GM19193 (cell line): ENCODE measurements around the gene MAPK1IP1L.

ENCODE experiments used
- POLR2A ChIP-seq: IDR thresholded peaks from 4 replicates; pipeline ENCODE4 v1.6.1; 2011; ENCODE audit not compliant: insufficient read depth, insufficient read length; ENCODE audit errors: extremely low read depth

The MAPK1IP1L gene

GRCh38 chr14:55103971-55104954 lies 52.8 kb downstream of the MAPK1IP1L start:
- no peak for TF ChIP-seq POLR2A

- no peak for TF ChIP-seq POLR2A
These were observed 54.5 kb downstream of the MAPK1IP1L start for GRCh38 chr14:55105991-55106390.

DNA sequence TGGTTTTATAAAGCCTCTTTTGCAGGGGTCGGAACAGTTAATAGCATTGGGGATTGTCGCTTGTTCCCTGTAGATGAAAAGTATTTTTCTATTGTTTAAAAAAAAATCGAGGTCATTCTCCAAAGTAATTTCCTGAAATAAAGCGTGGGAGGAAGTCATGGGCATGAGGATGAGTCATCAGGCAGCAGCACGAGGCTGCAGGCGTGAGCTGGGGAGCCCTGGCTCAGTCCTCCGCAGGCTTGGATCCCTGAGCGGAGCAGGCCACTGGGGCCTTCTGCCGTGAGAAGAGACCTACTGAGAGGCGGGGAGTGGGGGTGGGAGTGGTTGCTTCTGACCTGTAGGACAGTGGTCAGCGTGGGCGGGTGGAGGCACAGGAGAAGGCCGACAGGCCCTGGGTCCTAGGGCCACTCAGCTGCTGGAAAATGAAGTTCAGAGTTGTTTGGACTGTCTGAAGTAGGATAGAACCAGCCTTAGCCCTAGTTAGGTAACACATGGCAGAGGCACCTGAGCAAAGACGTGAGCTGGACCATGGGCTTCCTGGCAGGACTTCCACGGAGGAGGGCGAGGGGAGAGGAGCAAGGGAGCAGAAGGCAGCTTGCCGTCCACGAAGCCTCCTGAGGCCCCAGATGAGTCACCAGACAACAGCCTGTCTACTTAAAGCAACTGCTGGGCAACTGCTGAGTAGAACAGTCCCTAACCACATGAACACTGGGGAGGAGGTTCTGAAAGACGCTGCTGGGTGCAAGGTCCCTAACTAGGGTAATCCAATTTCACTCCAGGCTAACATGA lies 56.5 kb downstream of the MAPK1IP1L start:
- no peak for TF ChIP-seq POLR2A

DNA sequence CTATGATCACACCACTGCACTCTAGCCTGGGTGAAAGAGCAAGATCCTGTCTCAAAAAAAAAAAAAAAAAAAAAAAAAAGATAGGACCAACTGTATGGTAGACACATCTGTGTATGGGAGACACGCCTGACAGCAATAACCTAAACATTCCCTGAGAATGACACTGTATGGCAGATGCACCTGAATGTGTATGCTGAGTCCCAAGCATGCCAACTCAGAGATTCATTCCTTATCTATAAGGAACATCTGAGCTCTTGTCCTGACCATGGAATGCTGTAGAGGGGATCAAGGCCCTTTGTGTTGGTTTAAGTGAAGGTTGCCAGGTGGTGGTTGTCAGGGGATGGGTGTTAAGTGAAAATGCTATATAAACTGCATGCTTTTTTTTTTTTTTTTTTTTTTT lies 58.4 kb downstream of the MAPK1IP1L start:
- no peak for TF ChIP-seq POLR2A

GRCh38 chr14:55111122-55111708 lies 59.8 kb downstream of the MAPK1IP1L start:
- no peak for TF ChIP-seq POLR2A

- TF ChIP-seq POLR2A: no peak
These were observed 63.3 kb downstream of the MAPK1IP1L start for GRCh38 chr14:55114720-55115119.

DNA sequence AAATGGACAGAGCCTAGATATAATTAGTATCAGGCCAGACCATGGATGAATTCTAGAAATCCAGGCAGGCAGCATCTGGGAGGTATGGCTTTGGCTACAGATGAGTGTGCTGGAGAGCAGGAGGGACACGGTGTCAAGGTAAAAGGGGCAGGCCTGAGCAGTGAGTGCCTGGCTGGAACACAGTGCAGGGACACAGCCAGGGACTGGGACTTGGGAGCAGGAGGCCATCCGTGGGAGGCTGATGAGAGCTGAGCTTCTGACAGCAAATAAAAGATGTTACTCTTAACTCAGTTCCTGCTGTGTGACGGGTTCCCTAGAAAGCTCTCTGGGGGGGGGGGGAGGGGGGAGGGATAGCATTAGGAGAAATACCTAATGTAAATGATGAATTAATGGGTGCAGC lies 64.0 kb downstream of the MAPK1IP1L start:
- TF ChIP-seq POLR2A: no peak

- no peak for TF ChIP-seq POLR2A
These were observed 64.4 kb downstream of the MAPK1IP1L start for GRCh38 chr14:55115861-55116245.

DNA sequence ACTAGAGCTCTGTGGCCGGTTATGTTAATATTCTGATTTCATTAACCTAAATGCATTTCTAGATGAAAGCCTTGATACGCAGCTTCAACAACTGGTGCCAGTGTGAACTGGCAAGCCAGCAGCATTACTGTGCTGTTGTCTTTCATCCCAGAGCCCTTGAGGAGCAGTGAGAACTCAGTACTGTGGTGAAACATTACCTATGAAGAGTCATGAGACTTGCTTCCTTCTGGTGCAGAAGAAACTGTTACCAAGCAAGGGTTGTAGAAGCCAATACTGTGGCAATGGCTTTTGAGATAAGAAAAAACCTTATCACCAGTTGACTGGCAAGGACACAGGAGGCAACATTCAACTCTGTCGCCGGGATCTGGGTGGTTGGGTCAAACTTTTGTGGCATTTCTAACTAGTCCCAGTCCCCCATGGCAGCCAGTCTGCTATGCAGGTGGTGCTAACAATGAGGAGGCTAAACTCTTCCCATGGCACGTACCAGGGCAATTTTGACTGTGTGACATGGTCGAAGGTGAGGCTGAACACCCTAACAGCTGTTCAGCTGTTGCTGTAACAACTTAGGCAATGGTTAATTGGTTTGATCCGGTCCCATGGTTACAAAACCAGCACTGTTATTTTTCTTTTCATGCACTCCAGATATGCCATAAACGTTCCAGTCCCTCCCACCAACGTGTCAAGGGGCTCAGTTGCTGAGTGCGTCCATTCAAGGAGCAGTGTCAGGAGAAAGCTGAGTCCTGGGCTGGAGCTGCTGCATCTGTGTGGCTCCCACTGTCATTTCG lies 65.0 kb downstream of the MAPK1IP1L start:
- TF ChIP-seq POLR2A: no peak

GRCh38 chr14:55117803-55118441 lies 66.5 kb downstream of the MAPK1IP1L start:
- TF ChIP-seq POLR2A: no peak

GRCh38 chr14:55118761-55119160 lies 67.3 kb downstream of the MAPK1IP1L start:
- no peak for TF ChIP-seq POLR2A
